ENCODE results near the gene WDR43. TPM values are rescaled to one million over a fixed set of nuclear protein-coding genes. Genes with fewer than 3 reads are reported as not detected.

Gene WDR43
- total RNA-seq, 1 experiment from 2014 or later: 86.5 TPM

GRCh38 chr2:28986429-28986828 is 92.0 kb downstream of the WDR43 start:
- H3K4me1 ChIP-seq (ENCODE audit: control insufficient read depth, insufficient read depth, low read length): peaks cover 7% of the 10 kb centered on the region
- no peak overlapping the region for H3K4me3 ChIP-seq (ENCODE audit: low read depth in 2 of 2, low read length in 2 of 2)
- CTCF ChIA-PET: no interaction called here
- no peak for ATAC-seq
- in situ Hi-C loops (cut with HindIII; ENCODE audit: low pct_unique_long_range_greater_than_20kb, low sequenced_read_pairs): no loop called here
- no peaks in the 10 kb centered on the region for H3K36me3 ChIP-seq (ENCODE audit: control insufficient read depth, insufficient read depth, low read length)
- TF ChIP-seq REST (IDR thresholded peaks at IDR 0.05; ENCODE audit: insufficient read depth in 1 of 2, low read depth in 2 of 2, low read length in 1 of 2) (peak; percentile 55 to 56; a peak in 1 of 4 replicates), TCF7L2 (IDR thresholded peaks at IDR 0.05; ENCODE audit: low read depth, low read length) (no peak), POLR2AphosphoS5 (IDR thresholded peaks at IDR 0.05; ENCODE audit: low read depth, low read length) (no peak), CTCF (IDR thresholded peaks at IDR 0.05) (no peak)
- intact Hi-C loops (cut with micrococcal nuclease; ENCODE audit: unreplicated experiment): no loop called here
- H3K27ac ChIP-seq (ENCODE audit: low read length): no peak overlapping the region
- BruUV-seq (replicated peaks): no TSS peak
- DNase-seq (ENCODE audit: low read depth, low spot score): no peak
- POLR2A ChIA-PET: no interaction called here
- H3K9me3 ChIP-seq (ENCODE audit: control insufficient read depth, insufficient read depth, low read depth, low read length): no peaks in the 10 kb centered on the region
- no peaks in the 10 kb centered on the region for H3K27me3 ChIP-seq (ENCODE audit: control insufficient read depth, insufficient read depth, low read length)

GRCh38 chr2:28989973-28990372 is 95.5 kb downstream of the WDR43 start:
- Histone ChIP-seq H3K36me3 (ENCODE audit: control insufficient read depth, insufficient read depth, low read length) (no peaks in the 10 kb centered on the region), H3K27me3 (ENCODE audit: control insufficient read depth, insufficient read depth, low read length) (no peaks in the 10 kb centered on the region), H3K4me3 (ENCODE audit: low read depth in 2 of 2, low read length in 2 of 2) (no peak overlapping the region), H3K27ac (ENCODE audit: low read length) (no peak overlapping the region), H3K4me1 (ENCODE audit: control insufficient read depth, insufficient read depth, low read length) (no peaks in the 10 kb centered on the region), H3K9me3 (ENCODE audit: control insufficient read depth, insufficient read depth, low read depth, low read length) (no peaks in the 10 kb centered on the region)
- in situ Hi-C loops (cut with HindIII; ENCODE audit: low pct_unique_long_range_greater_than_20kb, low sequenced_read_pairs) (no loop called here), intact Hi-C loops (cut with micrococcal nuclease; ENCODE audit: unreplicated experiment) (no loop called here)
- POLR2A ChIA-PET: no interaction called here
- CTCF ChIA-PET: no interaction called here
- BruUV-seq (replicated peaks): no TSS peak
- TF ChIP-seq POLR2AphosphoS5 (IDR thresholded peaks at IDR 0.05; ENCODE audit: low read depth, low read length) (no peak), REST (IDR thresholded peaks at IDR 0.05; ENCODE audit: insufficient read depth in 1 of 2, low read depth in 2 of 2, low read length in 1 of 2) (no peak), SIN3A (IDR thresholded peaks at IDR 0.05; ENCODE audit: borderline replicate concordance, insufficient read depth, low read depth, low read length) (no peak), CTCF (IDR thresholded peaks at IDR 0.05) (no peak), TCF7L2 (IDR thresholded peaks at IDR 0.05; ENCODE audit: low read depth, low read length) (no peak)
- DNase-seq (ENCODE audit: low read depth, low spot score) (no peak), ATAC-seq (no peak)
